Measurements from ENCODE around the gene SORL1. TPM values are rescaled to one million over a fixed set of nuclear protein-coding genes. Genes with fewer than 3 reads are reported as not detected.
A peak's percentile ranks its signal among the peaks of the same experiment; 100 is the strongest.

The SORL1 gene
- total and polyA plus RNA-seq, 2 of the 13 experiments (the other 11 are each of a cell fraction or from before 2014, with no cell fraction given) = 21.3 to 148 TPM

DNA sequence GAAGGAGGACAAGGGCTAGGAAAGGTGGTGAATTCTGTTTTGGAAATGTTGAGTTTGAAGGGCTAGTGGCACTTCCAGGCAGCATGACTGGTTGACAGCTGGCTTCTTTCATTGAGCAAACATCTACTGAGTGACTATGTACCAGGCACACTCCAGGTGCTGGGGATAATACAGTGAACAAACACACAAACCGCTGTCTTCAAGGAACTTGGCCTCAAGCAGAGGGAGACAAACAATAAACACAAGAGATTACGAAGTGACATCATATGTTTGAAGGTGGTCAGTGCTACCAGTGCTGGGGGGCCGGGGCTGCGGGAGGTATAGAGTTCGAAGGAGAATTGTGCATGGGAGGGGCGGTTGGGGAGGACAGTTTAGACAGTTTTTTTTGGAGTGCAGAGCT lies 197.7 kb downstream of the SORL1 start (continued):
- TF ChIP-seq, protein P1, sequence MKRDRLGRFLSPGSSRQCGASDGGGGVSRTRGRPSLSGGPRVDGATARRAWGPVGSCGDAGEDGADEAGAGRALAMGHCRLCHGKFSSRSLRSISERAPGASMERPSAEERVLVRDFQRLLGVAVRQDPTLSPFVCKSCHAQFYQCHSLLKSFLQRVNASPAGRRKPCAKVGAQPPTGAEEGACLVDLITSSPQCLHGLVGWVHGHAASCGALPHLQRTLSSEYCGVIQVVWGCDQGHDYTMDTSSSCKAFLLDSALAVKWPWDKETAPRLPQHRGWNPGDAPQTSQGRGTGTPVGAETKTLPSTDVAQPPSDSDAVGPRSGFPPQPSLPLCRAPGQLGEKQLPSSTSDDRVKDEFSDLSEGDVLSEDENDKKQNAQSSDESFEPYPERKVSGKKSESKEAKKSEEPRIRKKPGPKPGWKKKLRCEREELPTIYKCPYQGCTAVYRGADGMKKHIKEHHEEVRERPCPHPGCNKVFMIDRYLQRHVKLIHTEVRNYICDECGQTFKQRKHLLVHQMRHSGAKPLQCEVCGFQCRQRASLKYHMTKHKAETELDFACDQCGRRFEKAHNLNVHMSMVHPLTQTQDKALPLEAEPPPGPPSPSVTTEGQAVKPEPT (CRISPR knock-in tag; IDR thresholded peaks at IDR 0.05; ENCODE audit: low read depth) = no peak
- TF ChIP-seq ATF7 (IDR thresholded peaks at IDR 0.05) (0 out of 2 replicates have a peak, but pooled peaks have one; percentile 19), ATF7 (CRISPR knock-in tag; IDR thresholded peaks at IDR 0.05) (no peak), BCL6 (CRISPR knock-in tag; IDR thresholded peaks at IDR 0.05) (0 out of 2 replicates have a peak, but pooled peaks have one; percentile 9)
- TF ChIP-seq, protein P2, sequence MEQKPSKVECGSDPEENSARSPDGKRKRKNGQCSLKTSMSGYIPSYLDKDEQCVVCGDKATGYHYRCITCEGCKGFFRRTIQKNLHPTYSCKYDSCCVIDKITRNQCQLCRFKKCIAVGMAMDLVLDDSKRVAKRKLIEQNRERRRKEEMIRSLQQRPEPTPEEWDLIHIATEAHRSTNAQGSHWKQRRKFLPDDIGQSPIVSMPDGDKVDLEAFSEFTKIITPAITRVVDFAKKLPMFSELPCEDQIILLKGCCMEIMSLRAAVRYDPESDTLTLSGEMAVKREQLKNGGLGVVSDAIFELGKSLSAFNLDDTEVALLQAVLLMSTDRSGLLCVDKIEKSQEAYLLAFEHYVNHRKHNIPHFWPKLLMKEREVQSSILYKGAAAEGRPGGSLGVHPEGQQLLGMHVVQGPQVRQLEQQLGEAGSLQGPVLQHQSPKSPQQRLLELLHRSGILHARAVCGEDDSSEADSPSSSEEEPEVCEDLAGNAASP (CRISPR knock-in tag; IDR thresholded peaks at IDR 0.05; ENCODE audit: borderline replicate concordance) = no peak
- TF ChIP-seq, protein P3, sequence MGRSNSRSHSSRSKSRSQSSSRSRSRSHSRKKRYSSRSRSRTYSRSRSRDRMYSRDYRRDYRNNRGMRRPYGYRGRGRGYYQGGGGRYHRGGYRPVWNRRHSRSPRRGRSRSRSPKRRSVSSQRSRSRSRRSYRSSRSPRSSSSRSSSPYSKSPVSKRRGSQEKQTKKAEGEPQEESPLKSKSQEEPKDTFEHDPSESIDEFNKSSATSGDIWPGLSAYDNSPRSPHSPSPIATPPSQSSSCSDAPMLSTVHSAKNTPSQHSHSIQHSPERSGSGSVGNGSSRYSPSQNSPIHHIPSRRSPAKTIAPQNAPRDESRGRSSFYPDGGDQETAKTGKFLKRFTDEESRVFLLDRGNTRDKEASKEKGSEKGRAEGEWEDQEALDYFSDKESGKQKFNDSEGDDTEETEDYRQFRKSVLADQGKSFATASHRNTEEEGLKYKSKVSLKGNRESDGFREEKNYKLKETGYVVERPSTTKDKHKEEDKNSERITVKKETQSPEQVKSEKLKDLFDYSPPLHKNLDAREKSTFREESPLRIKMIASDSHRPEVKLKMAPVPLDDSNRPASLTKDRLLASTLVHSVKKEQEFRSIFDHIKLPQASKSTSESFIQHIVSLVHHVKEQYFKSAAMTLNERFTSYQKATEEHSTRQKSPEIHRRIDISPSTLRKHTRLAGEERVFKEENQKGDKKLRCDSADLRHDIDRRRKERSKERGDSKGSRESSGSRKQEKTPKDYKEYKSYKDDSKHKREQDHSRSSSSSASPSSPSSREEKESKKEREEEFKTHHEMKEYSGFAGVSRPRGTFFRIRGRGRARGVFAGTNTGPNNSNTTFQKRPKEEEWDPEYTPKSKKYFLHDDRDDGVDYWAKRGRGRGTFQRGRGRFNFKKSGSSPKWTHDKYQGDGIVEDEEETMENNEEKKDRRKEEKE (IDR thresholded peaks at IDR 0.05) = no peak

Data from HepG2 (cell line).